BLaER1 treated with 17β-estradiol and CSF1 and Interleukin-3, amounts not matched to agents 10 nM and 100 nM (cell line): ENCODE data around the gene PEAR1.

Source experiments
- H3K27ac ChIP-seq, 11 experiments: shearing (Covaris generic); formaldehyde crosslinking; 2 replicates each; pipeline ENCODE4 v1.8.1; 2022
- H3K27me3 ChIP-seq, 11 experiments: shearing (Covaris generic); formaldehyde crosslinking; 2 replicates each; pipeline ENCODE4 v1.8.1; 2022
- H3K36me3 ChIP-seq, 11 experiments: shearing (Covaris generic); formaldehyde crosslinking; 2 replicates each; pipeline ENCODE4 v1.8.1; 2022
- H3K4me1 ChIP-seq, 10 experiments: shearing (Covaris generic); formaldehyde crosslinking; 2 replicates each; pipeline ENCODE4 v1.8.1; 2022
- H3K4me2 ChIP-seq, 11 experiments: shearing (Covaris generic); formaldehyde crosslinking; 2 replicates each; pipeline ENCODE4 v1.8.1; 2022
- H3K4me3 ChIP-seq, 10 experiments: shearing (Covaris generic); formaldehyde crosslinking; 2 replicates each; pipeline ENCODE4 v1.8.1; 2022
- H3K9ac ChIP-seq, 11 experiments: shearing (Covaris generic); formaldehyde crosslinking; 2 replicates each; pipeline ENCODE4 v1.8.1; 2022
- H3K9me3 ChIP-seq, 11 experiments: shearing (Covaris generic); formaldehyde crosslinking; replicated peaks in 1 of 11; 2 replicates each; pipeline ENCODE4 v1.8.1; 2022
- H4K20me1 ChIP-seq, 11 experiments: shearing (Covaris generic); formaldehyde crosslinking; 2 replicates each; pipeline ENCODE4 v1.8.1; 2022
- Cebpa-rat ChIP-seq, 11 experiments: shearing (Covaris generic); IDR thresholded peaks; 2 replicates each; pipeline ENCODE4 v1.8.1; 2022

The PEAR1 gene

DNA sequence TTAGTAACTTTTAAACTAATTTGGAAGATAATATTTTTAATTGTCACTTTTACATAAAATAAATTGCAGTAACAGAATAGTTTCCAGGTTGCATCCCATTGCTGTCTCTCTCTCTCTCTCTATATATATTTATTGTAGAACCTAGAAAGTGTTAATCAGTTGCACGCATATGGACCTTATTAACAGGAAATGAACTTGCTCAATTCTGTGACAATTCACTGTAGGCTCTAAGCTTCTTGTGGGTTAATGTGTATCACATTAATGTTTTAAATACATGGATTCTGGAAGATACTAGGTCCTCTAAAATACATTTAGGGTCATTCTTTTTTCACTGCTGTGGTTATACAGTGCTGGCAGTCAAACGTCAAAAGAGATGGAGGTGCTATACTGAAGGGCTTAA lies 60.1 kb downstream of the PEAR1 start:
- Histone ChIP-seq H3K36me3 (peaks cover 98 to 100% (median 100%) of the 10 kb centered on the region in 11 experiments), H3K27ac (no peak overlapping the region), H3K9ac (no peak overlapping the region), H3K27me3 (no peaks in the 10 kb centered on the region), H3K4me2 (no peak overlapping the region), H4K20me1 (peaks cover 0 to 91% (median 4%) of the 10 kb centered on the region in 11 experiments; a peak in 10 of 22 replicates), H3K4me3 (no peak overlapping the region), H3K4me1 (peaks cover 0 to 7% (median 1%) of the 10 kb centered on the region in 10 experiments; a peak in 7 of 20 replicates), H3K9me3 (no peaks in the 10 kb centered on the region)
- TF ChIP-seq Cebpa-rat (IDR thresholded peaks at IDR 0.05): no peak

DNA sequence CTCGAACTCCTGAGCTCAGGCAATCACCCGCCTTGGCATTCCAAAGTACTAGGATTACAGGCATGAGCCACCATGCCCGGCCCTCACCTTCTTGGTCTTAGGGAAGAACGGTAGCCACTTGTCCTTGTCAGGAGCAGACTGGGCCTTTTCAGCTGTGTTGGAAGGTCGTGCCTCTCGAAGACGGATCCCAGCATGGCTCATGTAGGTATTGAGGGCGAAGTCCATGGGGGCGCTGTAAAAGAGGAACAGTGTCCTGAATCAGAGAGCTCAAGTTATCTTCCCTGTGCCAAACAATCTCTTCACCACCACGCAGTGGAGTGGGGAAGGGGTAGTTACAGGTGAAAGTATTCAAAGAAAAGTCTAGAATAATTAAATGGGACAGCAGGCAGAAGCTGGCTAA lies 62.8 kb downstream of the PEAR1 start:
- Histone ChIP-seq H3K9ac (no peak overlapping the region), H3K4me2 (no peak overlapping the region), H3K4me3 (no peak overlapping the region), H4K20me1 (peaks cover 0 to 93% (median 23%) of the 10 kb centered on the region in 11 experiments; a peak in 15 of 22 replicates), H3K27ac (no peak overlapping the region), H3K27me3 (no peaks in the 10 kb centered on the region), H3K9me3 (no peaks in the 10 kb centered on the region), H3K4me1 (peaks cover 15 to 34% (median 25%) of the 10 kb centered on the region in 10 experiments), H3K36me3 (peaks cover 90 to 100% (median 97%) of the 10 kb centered on the region in 11 experiments)
- no peak for TF ChIP-seq Cebpa-rat (IDR thresholded peaks at IDR 0.05)

DNA sequence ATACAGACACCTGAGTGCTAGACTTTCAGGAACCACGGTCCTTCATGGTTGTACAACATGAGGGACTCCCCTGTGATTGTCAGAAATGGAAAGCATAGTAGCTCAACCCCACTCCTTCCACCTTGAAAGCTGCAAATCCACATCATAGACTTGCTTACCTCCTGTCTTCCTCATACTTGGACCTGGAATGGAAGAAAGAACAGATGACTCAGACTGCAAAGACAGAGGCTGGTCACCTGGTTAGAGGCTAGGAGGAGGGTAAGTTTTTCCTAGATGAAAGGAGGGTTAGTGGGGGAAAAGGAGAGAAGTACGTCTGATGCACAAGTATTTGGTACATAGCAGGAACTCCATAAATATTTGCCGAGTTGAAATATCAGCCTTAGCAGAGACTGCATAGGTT lies 64.1 kb downstream of the PEAR1 start:
- H3K27me3 ChIP-seq: no peaks in the 10 kb centered on the region
- H3K9me3 ChIP-seq: no peaks in the 10 kb centered on the region
- H3K27ac ChIP-seq: no peak overlapping the region
- H3K4me2 ChIP-seq: no peak overlapping the region
- H4K20me1 ChIP-seq: peaks cover 0 to 86% (median 24%) of the 10 kb centered on the region in 11 experiments; a peak in 15 of 22 replicates
- H3K4me1 ChIP-seq: peaks cover 22 to 47% (median 38%) of the 10 kb centered on the region in 10 experiments
- no peak overlapping the region for H3K9ac ChIP-seq
- no peak for TF ChIP-seq Cebpa-rat (IDR thresholded peaks at IDR 0.05)
- peaks cover 79 to 90% (median 87%) of the 10 kb centered on the region in 11 experiments for H3K36me3 ChIP-seq
- H3K4me3 ChIP-seq: no peak overlapping the region

DNA sequence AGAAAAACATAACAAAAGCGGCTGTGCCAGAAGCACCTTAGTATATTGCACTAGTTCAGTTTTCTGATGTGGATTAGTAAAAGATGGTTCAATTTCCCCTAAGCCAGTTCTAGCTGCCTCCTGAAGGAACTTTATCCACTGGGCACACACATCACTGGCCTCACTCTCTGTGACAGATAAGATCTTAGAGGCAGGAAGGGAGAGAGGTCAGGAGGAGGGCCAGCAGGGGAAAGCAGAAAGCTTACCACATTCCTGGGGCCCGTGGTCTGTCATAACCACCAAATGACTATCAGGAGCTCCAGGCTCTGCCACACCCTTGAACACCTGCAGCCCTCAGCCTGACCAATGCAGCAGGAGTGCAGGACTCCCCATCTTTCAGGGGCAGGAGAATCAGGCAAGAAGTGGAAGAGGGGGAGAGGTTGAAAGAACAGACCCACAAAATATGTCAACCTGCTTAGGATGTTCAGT lies 64.8 kb downstream of the PEAR1 start:
- H3K9me3 ChIP-seq: no peaks in the 10 kb centered on the region
- no peak for TF ChIP-seq Cebpa-rat (IDR thresholded peaks at IDR 0.05)
- peaks cover 22 to 53% (median 45%) of the 10 kb centered on the region in 10 experiments for H3K4me1 ChIP-seq
- H3K27ac ChIP-seq: no peak overlapping the region
- H3K27me3 ChIP-seq: no peaks in the 10 kb centered on the region
- peak overlapping the region in 2 of 11 experiments; percentile 83 to 97; a peak in 1 of 22 replicates for H3K4me2 ChIP-seq
- H3K36me3 ChIP-seq: peaks cover 72 to 84% (median 81%) of the 10 kb centered on the region in 11 experiments
- H3K4me3 ChIP-seq: no peak overlapping the region
- H3K9ac ChIP-seq: 0 out of 22 replicates have a peak overlapping the region, but pooled peaks of 1 of the 11 experiments have one; percentile 4
- peaks cover 0 to 79% (median 24%) of the 10 kb centered on the region in 11 experiments; a peak in 15 of 22 replicates for H4K20me1 ChIP-seq

DNA sequence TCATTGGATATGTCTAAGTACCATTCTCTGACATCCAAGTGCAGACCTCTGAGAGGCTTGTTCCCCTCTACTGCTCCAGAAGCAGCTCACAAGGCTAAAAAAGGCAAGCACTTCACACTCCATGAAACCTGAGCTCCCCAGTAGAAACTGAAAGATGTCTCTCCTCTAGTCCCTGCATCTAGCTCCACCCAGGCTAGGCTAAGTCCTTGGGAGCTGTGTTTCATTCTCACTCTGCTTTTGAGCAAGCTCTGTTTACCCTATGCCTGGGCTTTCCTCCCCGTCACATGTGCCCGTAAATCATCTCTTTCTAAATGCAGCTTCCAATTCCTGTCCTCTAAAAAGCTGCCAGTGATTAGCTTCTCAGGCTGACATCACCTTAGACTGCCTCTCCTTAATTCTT lies 65.9 kb downstream of the PEAR1 start:
- H3K9ac ChIP-seq: peak overlapping the region in 4 of 11 experiments; percentile 6 to 28 (median 16); a peak in 5 of 22 replicates
- no peak for TF ChIP-seq Cebpa-rat (IDR thresholded peaks at IDR 0.05)
- no peaks in the 10 kb centered on the region for H3K27me3 ChIP-seq
- peak overlapping the region in 7 of 11 experiments; percentile 28 to 98 (median 97); a peak in 13 of 22 replicates for H3K4me2 ChIP-seq
- H3K4me1 ChIP-seq: peaks cover 28 to 65% (median 53%) of the 10 kb centered on the region in 10 experiments
- no peak overlapping the region; a peak in 1 of 22 replicates for H3K27ac ChIP-seq
- H3K4me3 ChIP-seq: no peak overlapping the region; a peak in 1 of 20 replicates
- peaks cover 0 to 72% (median 24%) of the 10 kb centered on the region in 11 experiments; a peak in 15 of 22 replicates for H4K20me1 ChIP-seq
- H3K9me3 ChIP-seq: no peaks in the 10 kb centered on the region
- H3K36me3 ChIP-seq: peaks cover 63 to 72% (median 70%) of the 10 kb centered on the region in 11 experiments

DNA sequence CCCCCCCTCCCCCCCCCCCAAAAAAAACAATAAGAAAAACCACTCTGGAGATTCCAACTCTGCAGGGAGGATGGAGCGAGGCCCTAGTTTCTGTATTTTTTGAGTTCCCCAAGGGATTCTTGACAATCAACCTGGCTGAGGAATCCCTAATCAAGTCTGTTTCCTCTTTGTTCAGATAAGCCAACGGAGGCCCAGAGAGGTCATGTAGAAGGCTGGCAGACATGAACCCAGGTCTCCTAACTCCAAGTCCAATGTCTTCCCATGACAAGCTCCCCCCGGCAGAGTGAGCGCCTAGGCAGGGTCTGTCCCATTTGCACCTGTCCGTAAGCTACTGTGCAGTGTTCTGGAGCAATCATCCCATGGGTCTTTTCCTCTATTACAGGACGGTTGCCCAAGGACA lies 66.4 kb downstream of the PEAR1 start:
- Histone ChIP-seq H3K9me3 (no peaks in the 10 kb centered on the region), H3K4me2 (peak overlapping the region; percentile 83 to 100 (median 97)), H3K27me3 (no peaks in the 10 kb centered on the region), H4K20me1 (peaks cover 0 to 67% (median 24%) of the 10 kb centered on the region in 11 experiments; a peak in 15 of 22 replicates), H3K27ac (peak overlapping the region in 1 of 11 experiments; percentile 6; a peak in 1 of 22 replicates), H3K36me3 (peaks cover 58 to 70% (median 65%) of the 10 kb centered on the region in 11 experiments), H3K4me3 (0 out of 20 replicates have a peak overlapping the region, but pooled peaks of 1 of the 10 experiments have one; percentile 12), H3K4me1 (peaks cover 32 to 67% (median 56%) of the 10 kb centered on the region in 10 experiments), H3K9ac (0 out of 22 replicates have a peak overlapping the region, but pooled peaks of 1 of the 11 experiments have one; percentile 4)
- TF ChIP-seq Cebpa-rat (IDR thresholded peaks at IDR 0.05): no peak

DNA sequence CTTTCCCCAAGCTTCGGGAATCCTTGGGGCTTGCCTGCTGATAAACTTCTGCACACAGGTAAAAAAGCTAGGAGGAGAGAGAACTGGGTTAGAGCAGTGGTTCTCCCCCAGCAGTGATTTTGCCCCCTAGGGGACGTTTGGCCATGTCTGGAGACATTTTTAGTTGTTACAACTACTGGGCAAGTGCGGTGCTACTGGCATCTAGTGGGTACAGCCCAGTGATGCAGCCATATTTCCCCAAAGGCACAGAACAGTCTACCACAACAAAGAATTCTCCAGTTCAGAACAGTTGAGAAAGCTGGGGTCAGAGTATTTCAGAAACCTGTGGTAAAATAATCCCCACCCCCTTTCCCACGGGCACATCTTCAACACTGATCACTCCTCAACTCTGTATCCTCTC lies 68.2 kb downstream of the PEAR1 start:
- peaks cover 40 to 67% (median 52%) of the 10 kb centered on the region in 11 experiments for H3K36me3 ChIP-seq
- peak overlapping the region; percentile 51 to 76 (median 64); a peak in 18 of 20 replicates for H3K4me3 ChIP-seq
- H3K4me2 ChIP-seq: peak overlapping the region; percentile 83 to 100 (median 97)
- peaks cover 32 to 67% (median 56%) of the 10 kb centered on the region in 10 experiments for H3K4me1 ChIP-seq
- no peaks in the 10 kb centered on the region for H3K27me3 ChIP-seq
- H3K27ac ChIP-seq: peak overlapping the region; percentile 0 to 87 (median 83); a peak in 19 of 22 replicates
- no peaks in the 10 kb centered on the region for H3K9me3 ChIP-seq
- TF ChIP-seq Cebpa-rat (IDR thresholded peaks at IDR 0.05): peak in 3 of 11 experiments; percentile 29 to 83 (median 57); a peak in 3 of 22 replicates
- peak overlapping the region; percentile 72 to 82 (median 79); a peak in 21 of 22 replicates for H3K9ac ChIP-seq
- peaks cover 0 to 49% (median 24%) of the 10 kb centered on the region in 11 experiments; a peak in 14 of 22 replicates for H4K20me1 ChIP-seq

DNA sequence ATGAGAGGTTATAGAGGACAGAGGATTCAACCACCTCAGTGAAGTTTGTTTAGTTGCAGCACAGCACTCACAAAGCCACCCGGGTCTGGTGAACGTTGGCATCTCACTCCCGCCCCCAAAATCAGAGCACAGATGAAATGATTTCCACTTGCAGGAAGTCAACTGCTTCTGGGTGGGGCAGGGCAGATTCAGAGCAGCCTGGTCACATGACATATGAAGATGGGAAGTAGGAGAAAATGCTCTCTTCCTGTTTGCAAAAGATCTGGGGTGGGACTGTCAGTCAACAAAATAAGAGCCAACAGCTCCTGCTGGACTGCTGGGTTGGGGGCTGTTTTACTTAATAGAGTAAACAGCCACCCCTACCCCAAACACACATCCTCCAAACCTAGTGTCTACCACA lies 70.1 kb downstream of the PEAR1 start:
- peak in 1 of 11 experiments; percentile 14; a peak in 1 of 22 replicates for TF ChIP-seq Cebpa-rat (IDR thresholded peaks at IDR 0.05)
- Histone ChIP-seq H3K4me2 (peak overlapping the region; percentile 83 to 100 (median 97)), H3K4me1 (peaks cover 32 to 61% (median 56%) of the 10 kb centered on the region in 10 experiments), H3K9me3 (no peaks in the 10 kb centered on the region), H3K9ac (peak overlapping the region; percentile 72 to 82 (median 79)), H3K27ac (peak overlapping the region; percentile 71 to 87 (median 83)), H3K4me3 (peak overlapping the region; percentile 51 to 76 (median 64)), H3K36me3 (peaks cover 33 to 67% (median 50%) of the 10 kb centered on the region in 11 experiments), H4K20me1 (peaks cover 0 to 30% (median 18%) of the 10 kb centered on the region in 11 experiments; a peak in 14 of 22 replicates), H3K27me3 (no peaks in the 10 kb centered on the region)

DNA sequence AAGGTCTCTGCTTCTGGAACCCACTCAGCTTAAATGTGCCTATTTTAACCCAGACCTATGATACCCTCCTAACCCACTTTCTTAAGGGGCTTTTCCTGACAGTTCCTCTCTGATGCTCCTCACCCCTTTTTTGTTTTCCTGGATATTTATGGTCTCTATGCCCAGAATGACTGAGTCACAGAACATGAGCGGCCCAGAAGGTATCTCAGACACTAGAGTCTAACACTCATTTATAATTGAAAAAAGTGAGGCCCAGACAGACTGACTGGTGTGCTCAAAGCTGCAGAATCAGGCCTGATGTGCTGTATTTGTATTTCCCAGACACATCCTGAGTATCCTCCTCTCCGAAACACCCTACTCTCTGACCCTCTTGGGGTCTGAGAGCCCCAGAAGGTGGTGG lies 70.9 kb downstream of the PEAR1 start:
- Histone ChIP-seq H4K20me1 (peaks cover 0 to 22% (median 14%) of the 10 kb centered on the region in 11 experiments; a peak in 11 of 22 replicates), H3K4me3 (no peak overlapping the region), H3K4me1 (peaks cover 32 to 53% (median 50%) of the 10 kb centered on the region in 10 experiments), H3K36me3 (peaks cover 34 to 67% (median 50%) of the 10 kb centered on the region in 11 experiments; a peak in 21 of 22 replicates), H3K9ac (peak overlapping the region in 8 of 11 experiments; percentile 2 to 81 (median 76); a peak in 6 of 22 replicates), H3K27me3 (no peaks in the 10 kb centered on the region), H3K9me3 (no peaks in the 10 kb centered on the region), H3K4me2 (peak overlapping the region; percentile 83 to 100 (median 97); a peak in 21 of 22 replicates), H3K27ac (peak overlapping the region; percentile 71 to 87 (median 83); a peak in 20 of 22 replicates)
- no peak for TF ChIP-seq Cebpa-rat (IDR thresholded peaks at IDR 0.05)
